HG03457 (cell line): Measurements from ENCODE around the gene DNAH1.

Experiments
- ATAC-seq: cut with Tn5 transposase; IDR thresholded peaks from one replicate; pipeline ENCODE4 v1.9.1; 2021; ENCODE audit warnings: moderate number of reproducible peaks; ENCODE audit not compliant: unreplicated experiment

Gene DNAH1

GRCh38 chr3:52402101-52402521 is 86.0 kb downstream of the DNAH1 start:
- ATAC-seq = no peak

- ATAC-seq = no peak
These were observed 86.7 kb downstream of the DNAH1 start for GRCh38 chr3:52402706-52403270.

DNA sequence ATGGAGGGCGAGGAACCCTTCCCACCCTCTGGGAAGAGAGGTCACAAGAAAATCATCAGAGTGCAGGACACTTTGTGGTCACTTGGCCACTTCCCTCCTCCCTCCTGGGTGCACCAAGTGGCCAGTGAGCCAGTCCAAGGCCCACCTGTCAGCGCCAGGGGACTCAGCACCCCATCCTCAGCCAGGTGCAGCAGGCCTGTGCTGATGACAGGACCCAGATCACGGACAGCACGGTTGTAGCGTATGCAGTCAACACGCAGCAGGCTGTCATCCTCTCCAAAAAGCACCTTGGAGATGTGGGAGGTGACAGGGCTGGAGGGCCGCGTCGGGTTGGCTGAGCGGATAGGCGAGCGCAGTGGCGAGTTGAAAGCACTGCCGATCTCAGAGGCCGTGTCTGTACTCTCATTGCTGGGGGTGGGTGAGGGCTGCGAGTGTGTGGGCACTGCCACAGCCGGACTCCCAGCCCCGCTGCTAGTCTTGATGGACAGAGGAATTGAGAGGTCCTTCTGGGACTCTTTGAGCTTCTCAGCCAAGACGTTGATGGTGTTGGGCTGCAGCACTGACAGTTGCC is 87.2 kb downstream of the DNAH1 start:
- no peak for ATAC-seq

GRCh38 chr3:52403955-52404354 is 87.8 kb downstream of the DNAH1 start:
- no peak for ATAC-seq

DNA sequence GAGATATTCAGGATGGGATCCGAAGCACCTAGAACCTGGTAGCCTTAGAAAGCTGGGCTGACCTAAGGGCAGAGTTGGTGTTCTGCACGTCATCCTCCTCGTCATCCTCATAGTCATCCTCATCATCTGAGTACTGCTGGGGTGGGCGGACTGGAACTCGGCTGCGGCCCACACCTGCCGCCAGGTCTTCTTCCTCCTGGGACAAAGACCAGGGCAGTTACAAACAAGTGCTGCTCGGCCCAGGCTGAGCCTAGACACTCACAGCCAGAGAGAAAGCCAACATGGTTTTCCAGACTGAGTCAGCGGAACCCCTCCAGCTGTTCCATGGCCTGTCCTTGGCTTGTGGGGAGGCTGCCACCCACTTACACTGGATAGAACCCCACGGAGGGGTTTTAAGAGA is 88.3 kb downstream of the DNAH1 start:
- no peak for ATAC-seq

- ATAC-seq = no peak
These were observed 88.9 kb downstream of the DNAH1 start for GRCh38 chr3:52405066-52405465.

GRCh38 chr3:52405601-52406110 is 89.5 kb downstream of the DNAH1 start:
- ATAC-seq = no peak

- ATAC-seq = no peak
These were observed 90.1 kb downstream of the DNAH1 start for GRCh38 chr3:52406231-52406661.

DNA sequence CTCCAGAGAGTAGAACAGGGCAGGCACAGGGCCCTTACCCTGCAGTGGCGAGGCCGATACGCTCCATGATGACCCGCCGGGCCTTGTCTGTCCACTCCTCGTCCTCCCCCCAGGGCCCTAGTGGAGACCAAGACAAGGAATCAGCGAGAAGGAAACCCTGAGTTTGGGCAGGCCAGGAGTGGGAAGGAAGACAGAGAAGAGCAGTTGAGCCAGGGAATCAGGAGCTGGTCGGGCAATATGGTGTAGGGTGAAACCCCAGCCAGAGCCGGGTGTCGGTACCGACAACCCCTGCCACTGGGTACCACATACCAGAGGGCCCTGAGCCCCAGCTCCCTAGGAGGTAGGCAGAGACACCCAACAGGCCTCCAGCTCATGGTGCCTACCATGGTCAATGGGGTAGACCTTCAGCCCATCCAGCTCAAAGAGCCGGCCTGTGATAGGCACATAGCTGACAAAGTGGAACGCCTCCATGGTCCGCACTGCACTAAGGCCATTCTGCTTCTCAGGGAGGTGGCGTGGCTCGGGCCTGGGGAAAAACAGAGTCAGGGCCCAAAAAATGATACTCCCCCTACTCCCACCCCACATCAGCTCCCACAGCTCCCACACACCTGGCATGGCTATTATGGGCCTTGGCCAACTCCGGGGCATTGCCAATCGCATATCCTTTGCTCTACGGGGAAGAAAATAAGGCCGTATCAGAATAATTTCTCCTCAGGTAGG is 90.8 kb downstream of the DNAH1 start:
- no peak for ATAC-seq

DNA sequence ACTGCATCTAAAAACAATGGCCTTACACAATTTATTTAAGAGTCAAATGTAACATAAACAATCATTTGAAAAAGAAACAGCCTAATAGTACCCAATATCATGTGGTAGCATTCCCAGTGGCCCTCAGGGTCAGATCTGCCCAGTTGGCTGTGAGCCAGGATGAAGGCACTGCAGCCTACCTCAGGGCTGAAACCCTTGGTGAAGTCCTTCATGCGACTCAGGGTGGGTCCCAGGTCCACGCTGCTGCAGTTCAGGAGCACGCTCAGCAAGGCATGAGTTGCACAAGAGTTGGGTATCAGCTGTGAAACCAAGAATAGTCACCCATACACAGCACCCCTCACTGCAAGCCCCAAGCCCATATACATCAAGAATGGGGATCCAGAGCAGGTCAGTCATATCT is 91.7 kb downstream of the DNAH1 start:
- no peak for ATAC-seq

GRCh38 chr3:52408466-52408865 is 92.3 kb downstream of the DNAH1 start:
- ATAC-seq = no peak

GRCh38 chr3:52415800-52416199 is 99.7 kb downstream of the DNAH1 start:
- no peak for ATAC-seq

DNA sequence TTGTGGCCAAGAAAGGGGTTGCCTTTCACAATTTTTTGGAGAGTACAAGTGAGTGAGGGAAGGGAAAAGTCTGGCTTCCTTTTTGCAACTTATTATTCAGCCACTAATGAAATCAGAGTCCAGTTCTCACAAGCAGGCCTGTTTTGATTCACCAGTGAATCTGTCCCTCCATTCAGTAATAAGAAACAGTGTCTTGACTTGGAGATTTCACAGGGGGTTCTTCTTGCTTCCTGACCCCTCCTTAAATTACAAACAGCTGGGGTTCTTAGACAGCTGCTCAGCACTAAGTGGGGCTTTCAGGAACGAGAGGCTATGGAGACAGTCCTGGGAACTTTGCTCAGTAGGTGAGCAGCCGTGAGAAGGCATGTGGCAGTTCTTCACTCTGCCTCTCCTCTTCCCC is 104.3 kb downstream of the DNAH1 start:
- ATAC-seq = no peak

DNA sequence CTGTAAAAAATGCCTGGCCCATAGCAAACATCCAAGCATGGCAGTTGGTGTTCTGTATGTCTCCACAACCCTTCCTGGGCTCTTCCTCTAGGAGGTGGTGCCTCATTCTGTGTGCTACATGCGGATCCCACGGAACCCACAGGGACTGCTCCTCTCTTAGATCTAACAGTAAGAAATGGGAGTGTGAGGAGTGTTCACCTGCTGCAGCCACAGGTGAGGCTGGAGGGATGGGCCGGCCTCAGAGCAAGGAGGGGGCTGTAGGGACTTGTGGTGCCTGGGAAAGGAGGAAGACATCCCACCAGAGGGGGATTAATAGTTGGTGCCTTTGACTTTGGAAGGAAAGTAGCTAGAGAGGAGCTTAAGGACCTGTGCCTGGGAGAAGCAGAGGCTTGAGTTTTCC is 106.5 kb downstream of the DNAH1 start:
- ATAC-seq = no peak

DNA sequence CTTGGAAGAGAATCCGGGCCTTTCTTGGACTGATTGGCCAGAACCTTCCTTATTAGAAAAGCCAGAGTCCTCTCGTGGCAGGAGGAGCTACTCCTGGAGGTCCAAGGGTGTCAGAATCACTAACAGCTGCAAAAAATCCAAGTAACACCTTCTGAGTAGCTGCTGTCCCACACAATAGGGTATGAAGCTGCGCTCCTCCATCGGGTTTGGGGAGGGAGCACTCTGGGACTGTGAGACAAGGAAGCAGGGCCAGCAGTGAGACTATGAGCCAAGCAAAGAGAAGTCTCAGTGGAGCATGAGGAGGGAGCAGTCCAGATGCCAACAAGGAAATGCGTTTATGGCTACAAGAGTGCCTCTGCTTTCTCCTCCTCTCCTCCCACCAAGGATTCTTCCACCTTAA is 107.1 kb downstream of the DNAH1 start:
- ATAC-seq = no peak

DNA sequence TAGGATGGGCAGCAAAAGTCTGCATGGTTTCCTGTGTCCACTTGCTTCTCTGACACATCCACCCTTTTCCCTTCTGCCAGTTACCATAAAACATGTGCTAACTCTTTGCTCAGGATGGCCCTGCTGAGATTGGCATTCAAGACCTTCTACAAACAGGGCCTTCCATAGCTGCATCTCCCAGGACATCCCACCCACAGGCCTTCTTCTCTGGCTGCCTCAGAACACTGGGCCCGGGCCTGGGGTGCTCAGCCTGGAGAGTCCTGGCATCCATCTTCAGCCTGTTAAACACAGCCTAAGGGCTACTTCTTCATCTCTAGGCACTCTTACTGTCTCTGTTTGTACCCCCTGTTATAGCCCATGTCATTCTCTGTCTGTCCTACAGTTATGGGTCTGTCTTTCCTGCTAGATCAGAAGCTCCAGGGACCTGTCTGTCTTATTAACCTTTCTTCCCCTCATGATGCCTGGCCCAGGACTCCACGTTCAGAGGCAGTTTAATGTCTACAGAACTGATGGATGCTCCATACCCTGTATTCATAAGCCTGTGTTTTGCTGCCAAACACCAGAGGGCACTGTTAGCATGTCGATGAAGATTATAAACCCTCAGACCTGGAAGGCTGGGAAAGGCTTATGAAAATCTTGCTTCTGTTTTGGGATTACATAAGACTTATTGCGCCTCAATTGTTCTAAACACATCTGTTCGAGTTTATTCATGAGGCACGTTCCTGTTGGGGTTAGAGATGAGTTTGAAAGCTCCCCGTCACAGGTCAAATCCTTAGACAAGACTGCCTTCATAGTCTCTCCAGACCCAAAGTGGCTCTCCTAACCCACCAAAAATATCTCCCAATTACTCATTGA is 112.3 kb downstream of the DNAH1 start:
- no peak for ATAC-seq

DNA sequence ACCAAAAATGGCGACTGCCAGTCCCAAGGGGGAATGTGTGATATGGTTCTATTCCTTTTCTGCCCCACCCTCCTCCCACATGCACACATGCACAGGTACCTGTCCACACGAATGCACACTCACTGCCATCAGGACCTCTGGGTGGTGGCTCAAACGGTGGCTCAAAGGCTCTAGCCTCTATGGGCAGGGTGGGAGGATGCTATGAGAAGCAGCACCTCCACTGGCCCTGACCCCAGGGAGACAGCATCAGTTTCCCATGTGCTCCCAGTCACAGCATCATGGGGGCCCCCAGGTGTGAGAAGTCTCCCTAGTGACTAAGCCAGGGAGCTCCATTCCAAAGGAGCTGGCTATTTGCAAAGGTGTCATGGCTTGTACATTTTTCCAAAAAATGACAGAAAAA is 112.9 kb downstream of the DNAH1 start:
- ATAC-seq = no peak

GRCh38 chr3:52429779-52430415 is 113.8 kb downstream of the DNAH1 start:
- ATAC-seq = no peak

DNA sequence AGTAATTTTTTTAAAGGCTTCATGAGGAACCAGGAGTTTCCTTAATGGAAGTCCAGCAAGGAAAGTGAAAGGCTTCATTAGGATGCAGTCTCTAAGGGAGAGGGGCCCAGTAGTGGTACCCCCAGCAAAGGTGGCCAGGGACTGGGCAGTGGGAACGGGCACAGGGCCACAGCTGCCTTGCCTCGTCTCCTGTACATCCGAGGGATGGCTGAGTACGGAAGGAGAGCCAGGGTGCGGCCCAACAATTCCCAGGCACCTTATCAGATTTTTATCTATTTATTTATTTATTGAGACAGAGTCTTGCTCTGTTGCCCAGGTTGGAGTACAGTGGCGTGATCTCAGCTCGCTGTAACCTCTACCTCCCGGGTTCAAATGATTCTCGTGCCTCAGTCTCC is 114.3 kb downstream of the DNAH1 start:
- ATAC-seq = no peak

DNA sequence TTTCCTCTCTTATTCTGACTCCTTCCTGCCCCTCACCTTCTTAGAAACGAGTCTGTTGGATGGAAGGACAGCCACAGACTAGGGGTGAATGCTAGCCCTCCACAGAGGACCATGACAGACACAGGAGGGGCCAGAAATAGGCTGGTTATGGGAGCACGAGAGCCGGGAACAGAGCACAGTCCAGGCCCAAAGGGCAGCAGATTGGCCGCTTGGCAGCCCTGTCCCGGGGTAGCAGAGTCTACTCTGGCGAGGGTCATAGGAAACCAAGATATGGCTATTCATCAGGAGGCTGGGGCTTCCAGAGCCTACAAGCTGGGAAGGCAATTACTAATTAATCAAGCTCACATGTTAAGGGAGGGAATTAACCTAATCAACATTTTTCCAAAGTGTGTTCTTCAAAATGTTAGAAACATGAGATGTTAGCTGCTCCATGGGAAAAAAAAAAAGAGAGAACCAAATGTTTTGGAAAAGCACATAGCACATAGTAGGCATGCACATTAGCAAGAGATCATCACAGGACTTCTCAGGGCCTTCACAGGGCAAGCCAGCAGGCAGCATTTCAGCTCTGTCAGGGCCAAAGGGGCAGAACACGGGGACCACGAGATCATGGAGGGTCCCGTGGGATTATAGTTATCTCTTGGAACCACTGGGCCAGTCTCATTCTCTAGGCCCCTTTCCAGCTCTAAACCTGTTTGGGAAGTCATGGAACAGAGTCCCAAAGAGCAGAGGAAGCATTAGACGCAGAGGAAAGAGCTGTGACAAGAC is 115.5 kb downstream of the DNAH1 start:
- ATAC-seq = no peak
